Stimulated activated CD8-positive, alpha-beta memory T cell treated with anti-CD3 and anti-CD28 coated beads, Interleukin-4, amount 100 ng/mL, for 24 hours (primary cell): Measurements from ENCODE around the gene NLGN4X.

Experiments
- DNase-seq: peaks from one replicate; pipeline ENCODE4 v3.0.0-alpha.2; 2020; ENCODE audit warnings: low read depth

The NLGN4X gene

GRCh38 chrX:5867778-5868177 lies 360.9 kb downstream of the NLGN4X start:
- DNase-seq, result no peak

DNA sequence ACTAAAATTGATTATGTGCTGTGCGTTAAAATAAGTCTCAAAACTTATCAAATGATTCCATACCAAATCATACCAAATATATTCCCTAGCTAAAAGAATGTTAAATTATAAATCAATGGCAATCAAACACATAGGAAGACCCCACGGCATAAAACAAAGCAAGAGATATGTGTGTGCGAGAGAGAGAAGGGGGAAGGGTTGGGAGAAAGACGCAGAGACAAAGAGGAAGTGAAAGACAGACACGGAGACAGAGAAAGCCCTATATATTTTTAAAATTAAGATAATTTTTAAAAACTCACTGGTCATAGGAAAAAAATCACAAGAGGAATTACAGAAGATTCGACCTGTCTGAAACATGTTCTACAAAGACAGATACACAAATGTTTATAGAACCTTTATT lies 371.4 kb downstream of the NLGN4X start:
- DNase-seq, result no peak

GRCh38 chrX:5852941-5853340 lies 375.7 kb downstream of the NLGN4X start:
- DNase-seq, result no peak

DNA sequence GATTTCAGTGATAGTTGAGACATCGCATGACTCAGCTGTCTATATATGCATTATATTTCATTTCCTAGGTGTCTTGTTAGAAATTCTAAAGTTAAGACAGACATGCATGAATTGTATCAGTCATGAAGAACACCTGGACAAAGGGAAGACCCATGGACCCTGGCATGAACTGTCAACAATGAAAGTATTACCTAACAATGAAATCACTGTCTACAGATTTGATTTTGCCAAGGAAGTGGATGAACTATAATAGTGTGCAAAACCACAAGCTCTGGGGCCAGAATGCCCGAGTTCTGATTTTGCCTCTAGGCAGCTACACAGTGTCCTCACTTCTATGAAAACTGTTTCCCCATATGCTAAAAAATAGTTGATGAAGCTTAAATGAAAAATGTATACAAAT lies 386.1 kb downstream of the NLGN4X start:
- no peak for DNase-seq
